Bone marrow (tissue), 2 donors: ENCODE measurements around the gene CCDC28B.

Source experiments
- DNase-seq, 2 donors: peaks; one replicate each; lab custom pipeline; 2025; lab: John Stamatoyannopoulos, UW

CCDC28B gene

GRCh38 chr1:32194984-32195383 lies 5.4 kb upstream of the CCDC28B start:
- no peak for DNase-seq

GRCh38 chr1:32195531-32195930 lies 4.9 kb upstream of the CCDC28B start:
- DNase-seq: no peak

GRCh38 chr1:32195972-32196823 lies 4.2 kb upstream of the CCDC28B start:
- DNase-seq: no peak

- DNase-seq: no peak
Measured at GRCh38 chr1:32197074-32197473, 3.3 kb upstream of the CCDC28B start.

DNA sequence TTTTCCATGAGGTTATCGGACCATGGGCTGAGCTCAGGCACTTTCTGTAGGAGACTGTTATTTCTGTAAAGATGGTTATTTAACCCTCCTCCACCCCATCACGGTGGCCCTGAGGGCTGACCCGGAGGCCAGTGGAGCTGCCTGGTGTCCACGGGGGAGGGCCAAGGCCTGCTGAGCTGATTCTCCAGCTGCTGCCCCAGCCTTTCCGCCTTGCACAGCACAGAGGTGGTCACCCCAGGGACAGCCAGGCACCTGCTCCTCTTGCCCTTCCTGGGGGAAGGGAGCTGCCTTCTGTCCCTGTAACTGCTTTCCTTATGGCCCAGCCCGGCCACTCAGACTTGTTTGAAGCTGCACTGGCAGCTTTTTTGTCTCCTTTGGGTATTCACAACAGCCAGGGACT lies 2.6 kb upstream of the CCDC28B start:
- DNase-seq: no peak

GRCh38 chr1:32198237-32199042 lies 2.0 kb upstream of the CCDC28B start:
- DNase-seq: no peak

DNA sequence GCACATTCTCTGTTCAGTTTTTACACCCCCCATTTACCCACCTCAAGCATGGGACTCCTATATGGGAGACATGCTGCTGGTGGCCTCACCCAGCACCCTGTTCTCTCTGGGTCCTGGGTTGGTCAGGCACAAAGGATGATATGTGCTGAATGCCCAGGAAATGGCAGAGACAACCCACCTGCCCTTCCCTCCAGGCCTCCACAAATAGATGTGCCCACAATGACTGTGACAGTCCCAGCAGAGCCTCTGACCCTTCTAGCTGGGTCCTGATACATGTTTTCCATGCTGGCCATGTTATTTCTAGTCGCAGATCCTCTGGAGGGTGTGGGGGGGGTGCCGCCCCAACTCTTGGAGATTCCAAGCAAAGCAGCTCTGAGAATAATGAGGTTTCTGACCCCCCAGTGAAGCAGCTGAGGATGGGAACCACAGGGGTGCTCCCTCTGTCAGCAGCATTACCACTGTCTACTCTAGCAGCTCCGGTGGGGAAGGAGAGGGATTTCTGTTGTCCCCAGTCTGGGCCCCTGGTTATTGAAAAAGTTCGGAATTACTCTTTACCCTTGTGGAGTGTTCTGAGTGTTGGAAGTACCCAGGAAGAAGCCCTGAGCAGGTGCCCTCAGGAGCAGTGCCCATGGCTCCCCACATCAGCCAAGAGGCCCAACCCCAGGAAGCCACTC lies 1.2 kb upstream of the CCDC28B start:
- DNase-seq: no peak

DNA sequence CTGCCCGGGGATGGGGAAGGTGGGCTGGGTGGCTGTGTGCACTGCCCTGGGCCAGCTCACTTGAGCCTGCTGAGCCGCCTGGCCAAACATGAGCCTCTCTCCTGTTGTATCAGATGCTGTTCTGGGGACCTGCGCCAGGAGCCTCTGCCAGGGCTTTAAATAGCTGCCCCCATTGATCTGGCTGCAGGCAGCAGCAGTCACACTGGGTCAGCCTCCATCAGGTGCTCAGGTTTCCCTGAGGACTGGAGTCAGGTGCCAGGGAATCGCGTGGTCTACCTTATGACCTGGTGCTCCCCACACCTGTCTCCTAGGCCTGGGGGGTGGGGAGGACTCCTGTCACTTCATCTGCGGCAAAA lies 700 bp upstream of the CCDC28B start:
- DNase-seq: no peak

DNA sequence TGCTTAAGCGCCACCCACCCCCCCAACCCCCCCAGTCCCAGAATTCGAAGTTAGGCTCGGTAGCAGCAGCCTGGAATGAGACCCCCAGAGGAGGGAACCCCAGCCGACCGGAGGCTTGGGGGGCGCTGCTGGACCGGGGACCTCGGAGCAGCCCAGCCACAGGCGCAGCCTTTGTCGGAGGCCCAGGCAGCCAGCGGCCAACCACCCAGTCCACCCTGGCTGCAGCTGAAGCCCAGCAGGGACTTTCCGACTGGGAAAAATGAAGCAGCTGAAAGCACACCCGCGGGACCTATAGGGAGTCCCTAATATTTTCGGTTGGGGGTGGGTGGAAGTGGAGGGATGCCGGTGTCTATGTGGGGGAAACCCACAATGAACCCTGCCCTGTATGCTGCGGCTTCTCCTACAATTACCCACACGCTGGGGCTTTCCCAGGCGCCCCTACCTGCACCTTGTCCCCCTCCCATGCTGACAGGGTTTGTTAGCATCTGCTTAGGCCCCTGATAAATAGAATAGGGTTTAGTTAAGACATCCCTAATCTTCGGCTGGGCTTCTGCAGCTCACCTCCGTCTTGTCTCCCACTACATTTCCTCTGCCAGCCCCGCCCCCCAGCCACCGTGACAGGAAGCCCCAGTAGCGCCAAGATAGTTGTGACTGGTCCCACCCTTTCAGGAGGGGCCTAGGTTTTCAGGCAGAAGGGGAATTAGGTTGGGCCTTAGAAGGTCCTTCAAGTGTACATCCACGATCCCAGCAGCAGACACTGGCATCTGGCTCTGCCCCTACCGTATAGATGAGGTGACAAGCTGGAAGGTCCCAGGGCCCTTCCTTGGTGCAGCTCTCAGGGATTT lies 838 bp downstream of the CCDC28B start:
- DNase-seq: peak in 1 of 2 donors; percentile 69

- DNase-seq: no peak
Measured at GRCh38 chr1:32204943-32205361, 4.6 kb downstream of the CCDC28B start.

GRCh38 chr1:32205401-32206370 lies 5.3 kb downstream of the CCDC28B start, which contains the start of gene IQCC:
TSS of gene IQCC (plus strand) at chr1:32205671. CDS start at chr1:32205682, 11 bp downstream.
- DNase-seq: peak; percentile 33 to 41

GRCh38 chr1:32208469-32208868 lies 8.1 kb downstream of the CCDC28B start:
- no peak for DNase-seq

DNA sequence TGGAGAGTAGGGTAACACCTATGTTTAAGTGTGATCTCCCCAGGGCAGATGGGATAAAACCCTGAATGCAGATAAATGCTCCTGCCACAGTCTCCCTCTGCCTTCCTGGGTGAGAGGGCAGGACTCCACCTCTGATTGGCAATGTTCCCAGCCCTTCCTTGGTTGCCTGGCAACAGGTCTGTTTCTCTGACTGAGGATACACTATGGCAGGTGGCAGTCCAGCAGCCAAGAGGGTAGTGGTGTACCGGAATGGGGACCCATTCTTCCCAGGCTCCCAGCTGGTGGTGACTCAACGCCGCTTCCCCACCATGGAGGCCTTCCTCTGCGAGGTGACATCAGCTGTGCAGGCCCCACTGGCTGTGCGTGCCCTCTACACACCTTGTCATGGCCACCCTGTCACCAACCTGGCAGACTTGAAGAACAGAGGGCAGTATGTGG lies 8.5 kb downstream of the CCDC28B start, which contains the start of gene DCDC2B:
DCDC2B (plus strand) TSS at position 199 of the 438 bp plus-strand sequence; CDS start at position 204, 5 bp downstream.
- DNase-seq: no peak

GRCh38 chr1:32215629-32216480 lies 15.5 kb downstream of the CCDC28B start:
- DNase-seq: peak; percentile 14 to 41

DNA sequence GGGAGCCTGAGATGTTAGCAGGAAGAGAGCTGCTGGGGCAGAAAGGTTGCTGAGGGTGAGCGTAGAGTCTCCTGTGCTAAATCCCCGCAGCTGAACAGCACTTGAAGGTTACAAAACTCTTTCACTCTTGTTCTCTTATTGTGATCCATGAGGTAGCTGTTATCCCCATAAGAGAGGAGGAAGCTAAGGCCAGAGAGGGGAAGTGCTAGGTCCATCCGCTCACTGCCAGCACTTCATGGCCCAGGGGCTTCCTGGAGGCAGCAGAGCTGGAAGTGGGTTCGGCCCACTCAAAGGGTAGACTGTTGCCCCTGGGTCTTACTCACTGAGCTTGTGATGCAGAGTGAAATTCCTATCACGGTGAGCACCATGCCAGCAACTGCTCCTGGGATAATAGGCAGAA lies 16.2 kb downstream of the CCDC28B start:
- no peak for DNase-seq

DNA sequence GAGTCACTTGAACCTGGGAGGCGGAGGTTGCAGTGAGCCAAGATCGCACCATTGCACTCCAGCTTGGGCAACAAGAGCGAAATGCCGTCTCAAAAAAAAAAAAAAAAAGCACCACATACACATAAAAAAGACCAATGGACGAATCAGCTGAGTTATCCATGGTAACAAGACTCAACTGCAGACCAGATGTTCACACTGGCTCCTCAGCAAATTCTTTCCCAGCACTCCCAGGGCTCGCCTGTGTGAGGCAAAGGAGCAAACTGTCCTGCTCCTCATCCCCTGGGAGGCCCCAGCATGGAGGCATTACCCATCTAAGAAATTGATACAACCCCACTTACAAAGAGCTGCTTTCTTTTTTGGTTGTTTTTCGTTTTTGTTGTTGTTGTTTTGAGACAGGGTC lies 18.6 kb downstream of the CCDC28B start:
- no peak for DNase-seq

DNA sequence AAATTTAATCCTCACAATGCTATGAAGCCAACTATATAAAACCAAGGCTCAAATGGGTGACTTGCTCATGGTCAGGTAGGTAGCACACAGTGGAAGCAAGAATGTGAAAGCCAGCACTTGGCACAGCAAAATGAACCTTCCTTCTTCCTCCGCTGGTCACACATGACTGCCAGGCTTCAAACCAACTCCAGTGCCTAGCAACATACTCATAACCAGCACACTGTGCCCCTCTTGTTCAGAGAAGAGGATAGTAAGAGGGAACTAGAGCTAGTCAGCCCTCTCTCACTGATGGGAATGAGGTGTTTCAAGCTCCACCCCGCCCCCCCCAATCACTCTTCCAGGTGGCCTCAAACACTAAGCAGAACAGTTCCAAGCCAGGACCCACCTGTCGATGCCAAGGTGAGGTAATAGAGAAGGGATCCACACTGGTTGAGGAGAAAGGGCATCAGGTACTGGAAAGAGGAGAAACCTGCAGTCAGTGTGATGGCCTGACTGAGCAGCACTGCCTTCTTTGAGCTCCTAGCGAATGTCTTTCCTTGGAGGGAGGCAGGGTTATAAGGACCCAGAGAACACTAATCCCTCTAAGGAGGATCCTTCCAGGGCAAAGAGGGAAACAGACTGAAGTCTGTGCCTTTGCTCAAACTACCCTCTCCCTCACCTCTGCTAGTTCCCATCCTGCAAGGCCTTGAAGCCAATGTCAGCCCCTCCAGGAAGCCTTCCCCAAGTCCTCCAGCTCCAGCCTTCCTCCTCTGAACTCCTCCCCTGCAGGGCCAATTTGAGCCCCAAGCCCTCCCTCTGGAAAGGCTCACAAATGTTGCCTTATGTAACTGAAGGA lies 20.6 kb downstream of the CCDC28B start:
- DNase-seq: no peak

- DNase-seq: no peak
Measured at GRCh38 chr1:32221581-32221979, 21.2 kb downstream of the CCDC28B start.
